K562 (cell line): ENCODE measurements around the gene ZNF652. TPM values are rescaled to one million over a fixed set of nuclear protein-coding genes. Genes with fewer than 3 reads are reported as not detected.

Experiments
- CTBP1 ChIP-seq: fragments of 450-650 bp; IDR thresholded peaks from 2 replicates; pipeline ENCODE4 v1.6.1; 2016; ENCODE audit warnings: borderline replicate concordance
- MYBL2 ChIP-seq, 2 experiments: fragments of 450-650 bp in 1 of 2; sonication (generic) in 1 of 2; formaldehyde crosslinking in 1 of 2; IDR thresholded peaks; 2 replicates each; pipeline versions ENCODE4 v1.6.1 to v1.8.1; 2017 to 2022; ENCODE audit warnings: borderline replicate concordance in 1 of 2, inconsistent platforms in 1 of 2, low read depth in 1 of 2, mild to moderate bottlenecking in 1 of 2, missing genetic modification reagents in 1 of 2, moderate library complexity in 1 of 2
- NR2C1 ChIP-seq, 2 experiments: fragments of 450-650 bp; IDR thresholded peaks; 2 replicates each; pipeline ENCODE4 v1.6.1; 2017; ENCODE audit warnings: mild to moderate bottlenecking in 2 of 2, antibody characterized with exemption in 1 of 2, inconsistent platforms in 1 of 2, missing compliant biosample characterization in 1 of 2, missing genetic modification characterization in 1 of 2
- NR2C2 ChIP-seq, 2 experiments: fragments of 200-800 bp in 1 of 2; sonication (Bioruptor generic) in 1 of 2; sonication (generic) in 1 of 2; formaldehyde crosslinking in 1 of 2; IDR thresholded peaks; 2 replicates each; pipeline versions ENCODE4 v1.6.1 to v1.8.0; 2016 to 2022; ENCODE audit warnings: mild to moderate bottlenecking in 1 of 2, missing compliant biosample characterization in 1 of 2, missing genetic modification characterization in 1 of 2, missing genetic modification reagents in 1 of 2
- ZBTB7A ChIP-seq: IDR thresholded peaks from 2 replicates; pipeline ENCODE4 v1.6.1; 2011; ENCODE audit warnings: low read depth, mild to moderate bottlenecking, low read length, moderate library complexity, borderline replicate concordance; ENCODE audit not compliant: control insufficient read depth
- polyA plus RNA-seq, 8 experiments: library from polyadenylated mRNA; depleted of rRNA in 4 of 8; stranded (reverse) in 5 of 8; unstranded in 3 of 8; fragments of >200 nt; fragmentation: Nextera tagmentation in 2 of 8; fragmentation: Illumina TruSeq in 1 of 8; extraction: Ambion mirVana in 2 of 8; extraction: Trizol in 1 of 8; gene quantifications; 2 replicates each; pipeline versions ENCODE4 v1.2.1 to v1.2.3, GENCODE V29; 2011 to 2014; ENCODE audit warnings: inconsistent platforms in 1 of 8, missing spikeins in 1 of 8
- total RNA-seq, 7 experiments: library from RNA; depleted of rRNA in 6 of 7; stranded (reverse); fragments of >200 nt in 6 of 7; fragmentation: Illumina TruSeq in 2 of 7; extraction: Trizol in 2 of 7; gene quantifications; 2 replicates each; pipeline versions ENCODE4 v1.2.1 to v1.2.3, GENCODE V29; 2011 to 2021; ENCODE audit warnings: low replicate concordance in 1 of 7
- TF ChIP-seq, protein P1 (sequence below), 2 experiments: fragments of 450-650 bp in 1 of 2; sonication (generic) in 1 of 2; formaldehyde crosslinking in 1 of 2; IDR thresholded peaks; 2 replicates each; pipeline versions ENCODE4 v1.7.1 to v1.9.0; 2016 to 2022; ENCODE audit warnings: inconsistent platforms in 1 of 2, mild to moderate bottlenecking in 1 of 2, missing genetic modification reagents in 1 of 2
- TF ChIP-seq, protein P2 (sequence below): fragments of 450-650 bp; formaldehyde crosslinking; IDR thresholded peaks from 2 replicates; pipeline ENCODE4 v1.4.0; 2020; ENCODE audit warnings: mild to moderate bottlenecking, moderate library complexity
- TF ChIP-seq, protein P3 (sequence below): fragments of 450-650 bp; IDR thresholded peaks from 2 replicates; pipeline ENCODE4 v1.6.1; 2016; ENCODE audit warnings: missing biosample characterization, missing genetic modification characterization

The ZNF652 gene
- total and polyA plus RNA-seq, 9 of the 15 experiments (the other 6 are each of a cell fraction or from before 2014, with no cell fraction given), result 5.1 to 15.5 (median 7.8) TPM

DNA sequence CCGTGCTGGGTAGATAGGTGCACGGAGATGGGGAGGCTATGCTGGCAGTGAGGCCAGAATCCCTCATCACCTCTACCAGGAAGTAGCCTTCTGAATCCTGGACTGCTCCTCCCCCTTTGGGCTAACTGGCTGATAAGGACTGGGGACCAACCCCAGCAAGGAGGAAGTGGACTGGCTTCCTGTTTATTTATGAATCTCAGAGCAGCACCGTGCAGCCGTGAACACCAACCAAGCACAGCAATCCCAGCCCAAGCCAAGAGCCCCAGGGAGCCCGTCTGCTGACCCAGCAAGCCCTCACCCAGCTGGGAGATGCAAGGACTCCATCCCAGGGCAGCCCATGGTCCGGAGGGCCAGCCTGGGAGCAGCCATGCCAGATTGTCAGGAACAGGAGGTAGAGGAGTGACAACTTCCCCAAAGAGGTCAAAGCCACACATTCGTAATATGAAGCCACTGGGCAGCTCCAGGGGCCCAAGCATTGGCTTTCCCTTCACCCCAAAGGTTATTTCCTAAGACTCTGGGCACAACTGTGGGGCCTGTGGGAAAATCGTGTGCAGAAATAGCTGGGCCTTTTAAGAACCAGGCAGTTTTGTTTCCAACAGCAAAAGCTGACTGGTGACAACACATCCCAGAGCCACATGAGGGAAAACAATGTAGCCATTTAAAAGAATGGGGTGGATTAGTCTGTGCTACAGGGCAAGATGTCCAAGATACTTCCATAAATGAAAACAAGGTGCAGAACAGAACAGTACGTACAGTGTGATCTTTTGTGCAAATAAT is 28.7 kb upstream of the ZNF652 start (continued):
- TF ChIP-seq, protein P1, sequence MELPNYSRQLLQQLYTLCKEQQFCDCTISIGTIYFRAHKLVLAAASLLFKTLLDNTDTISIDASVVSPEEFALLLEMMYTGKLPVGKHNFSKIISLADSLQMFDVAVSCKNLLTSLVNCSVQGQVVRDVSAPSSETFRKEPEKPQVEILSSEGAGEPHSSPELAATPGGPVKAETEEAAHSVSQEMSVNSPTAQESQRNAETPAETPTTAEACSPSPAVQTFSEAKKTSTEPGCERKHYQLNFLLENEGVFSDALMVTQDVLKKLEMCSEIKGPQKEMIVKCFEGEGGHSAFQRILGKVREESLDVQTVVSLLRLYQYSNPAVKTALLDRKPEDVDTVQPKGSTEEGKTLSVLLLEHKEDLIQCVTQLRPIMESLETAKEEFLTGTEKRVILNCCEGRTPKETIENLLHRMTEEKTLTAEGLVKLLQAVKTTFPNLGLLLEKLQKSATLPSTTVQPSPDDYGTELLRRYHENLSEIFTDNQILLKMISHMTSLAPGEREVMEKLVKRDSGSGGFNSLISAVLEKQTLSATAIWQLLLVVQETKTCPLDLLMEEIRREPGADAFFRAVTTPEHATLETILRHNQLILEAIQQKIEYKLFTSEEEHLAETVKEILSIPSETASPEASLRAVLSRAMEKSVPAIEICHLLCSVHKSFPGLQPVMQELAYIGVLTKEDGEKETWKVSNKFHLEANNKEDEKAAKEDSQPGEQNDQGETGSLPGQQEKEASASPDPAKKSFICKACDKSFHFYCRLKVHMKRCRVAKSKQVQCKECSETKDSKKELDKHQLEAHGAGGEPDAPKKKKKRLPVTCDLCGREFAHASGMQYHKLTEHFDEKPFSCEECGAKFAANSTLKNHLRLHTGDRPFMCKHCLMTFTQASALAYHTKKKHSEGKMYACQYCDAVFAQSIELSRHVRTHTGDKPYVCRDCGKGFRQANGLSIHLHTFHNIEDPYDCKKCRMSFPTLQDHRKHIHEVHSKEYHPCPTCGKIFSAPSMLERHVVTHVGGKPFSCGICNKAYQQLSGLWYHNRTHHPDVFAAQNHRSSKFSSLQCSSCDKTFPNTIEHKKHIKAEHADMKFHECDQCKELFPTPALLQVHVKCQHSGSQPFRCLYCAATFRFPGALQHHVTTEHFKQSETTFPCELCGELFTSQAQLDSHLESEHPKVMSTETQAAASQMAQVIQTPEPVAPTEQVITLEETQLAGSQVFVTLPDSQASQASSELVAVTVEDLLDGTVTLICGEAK (IDR thresholded peaks at IDR 0.05), result peak; percentile 79
- TF ChIP-seq, protein P1 (CRISPR knock-in tag; IDR thresholded peaks at IDR 0.05), result no peak
- TF ChIP-seq ZBTB7A (no peak; the same call in 1 of the 2 replicates), CTBP1 (peak; percentile 83), NR2C2 (CRISPR knock-in tag; IDR thresholded peaks at IDR 0.05) (no peak), NR2C2 (tag; IDR thresholded peaks at IDR 0.05) (peak; percentile 80), MYBL2 (IDR thresholded peaks at IDR 0.05; ENCODE audit: low read depth) (peak; percentile 81), MYBL2 (CRISPR knock-in tag; IDR thresholded peaks at IDR 0.05; ENCODE audit: borderline replicate concordance) (no peak), NR2C1 (IDR thresholded peaks at IDR 0.05) (peak; percentile 56; the same call in 1 of the 2 replicates), NR2C1 (tag; IDR thresholded peaks at IDR 0.05) (peak; percentile 69; the same call in 1 of the 2 replicates)
- TF ChIP-seq, protein P2, sequence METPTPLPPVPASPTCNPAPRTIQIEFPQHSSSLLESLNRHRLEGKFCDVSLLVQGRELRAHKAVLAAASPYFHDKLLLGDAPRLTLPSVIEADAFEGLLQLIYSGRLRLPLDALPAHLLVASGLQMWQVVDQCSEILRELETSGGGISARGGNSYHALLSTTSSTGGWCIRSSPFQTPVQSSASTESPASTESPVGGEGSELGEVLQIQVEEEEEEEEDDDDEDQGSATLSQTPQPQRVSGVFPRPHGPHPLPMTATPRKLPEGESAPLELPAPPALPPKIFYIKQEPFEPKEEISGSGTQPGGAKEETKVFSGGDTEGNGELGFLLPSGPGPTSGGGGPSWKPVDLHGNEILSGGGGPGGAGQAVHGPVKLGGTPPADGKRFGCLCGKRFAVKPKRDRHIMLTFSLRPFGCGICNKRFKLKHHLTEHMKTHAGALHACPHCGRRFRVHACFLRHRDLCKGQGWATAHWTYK (CRISPR knock-in tag), result 0 out of 2 replicates have a peak, but pooled peaks have one; percentile 77
- TF ChIP-seq, protein P3, sequence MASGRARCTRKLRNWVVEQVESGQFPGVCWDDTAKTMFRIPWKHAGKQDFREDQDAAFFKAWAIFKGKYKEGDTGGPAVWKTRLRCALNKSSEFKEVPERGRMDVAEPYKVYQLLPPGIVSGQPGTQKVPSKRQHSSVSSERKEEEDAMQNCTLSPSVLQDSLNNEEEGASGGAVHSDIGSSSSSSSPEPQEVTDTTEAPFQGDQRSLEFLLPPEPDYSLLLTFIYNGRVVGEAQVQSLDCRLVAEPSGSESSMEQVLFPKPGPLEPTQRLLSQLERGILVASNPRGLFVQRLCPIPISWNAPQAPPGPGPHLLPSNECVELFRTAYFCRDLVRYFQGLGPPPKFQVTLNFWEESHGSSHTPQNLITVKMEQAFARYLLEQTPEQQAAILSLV, result no peak
